GM12801 (cell line): ENCODE results near the gene PLCG1.

Experiments
- TF ChIP-seq, protein P1 (sequence below): IDR thresholded peaks from one replicate; pipeline ENCODE4 v1.5.1; 2011; ENCODE audit warnings: control low read depth; ENCODE audit not compliant: insufficient read length; ENCODE audit errors: extremely low read depth

The PLCG1 gene

DNA sequence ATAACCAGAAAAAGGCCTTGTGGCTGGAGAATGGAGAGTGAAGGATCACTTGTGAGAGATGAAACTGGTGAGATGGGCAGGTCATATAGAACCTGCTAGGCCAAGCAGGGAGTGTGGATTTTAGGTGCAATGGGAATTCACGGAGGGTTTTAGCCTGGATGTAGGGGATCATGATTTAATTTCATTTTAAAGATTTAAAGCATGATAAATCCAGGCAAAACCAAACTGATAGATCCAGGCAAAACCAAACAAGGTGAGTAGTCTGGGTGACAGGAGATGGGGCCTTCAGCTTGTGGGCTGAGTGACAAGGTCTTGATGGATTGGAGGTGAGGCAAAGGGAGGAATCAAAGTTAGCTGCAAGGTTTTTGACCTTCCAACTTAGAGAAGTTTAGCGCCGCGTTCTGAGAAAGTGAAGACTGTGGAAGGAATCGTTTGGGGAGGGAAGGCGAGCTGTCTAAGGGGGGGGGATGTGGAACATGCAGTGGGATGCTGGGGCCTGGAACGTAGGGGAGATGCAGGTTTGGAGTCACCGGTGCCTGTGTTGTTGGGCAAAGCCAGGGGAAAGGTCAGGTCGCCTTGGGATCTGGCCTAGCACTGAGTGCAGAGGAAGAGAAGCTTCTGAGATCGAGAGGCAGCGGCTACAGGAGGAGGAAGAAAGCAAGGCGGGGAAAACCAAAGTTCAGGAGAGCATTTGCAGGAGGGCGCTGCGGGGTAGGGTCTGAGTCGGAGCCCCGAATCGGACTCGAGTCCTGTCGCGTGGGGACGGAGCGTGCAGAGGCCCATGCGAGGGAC, 1.3 kb upstream of the PLCG1 start:
- TF ChIP-seq, protein P1, sequence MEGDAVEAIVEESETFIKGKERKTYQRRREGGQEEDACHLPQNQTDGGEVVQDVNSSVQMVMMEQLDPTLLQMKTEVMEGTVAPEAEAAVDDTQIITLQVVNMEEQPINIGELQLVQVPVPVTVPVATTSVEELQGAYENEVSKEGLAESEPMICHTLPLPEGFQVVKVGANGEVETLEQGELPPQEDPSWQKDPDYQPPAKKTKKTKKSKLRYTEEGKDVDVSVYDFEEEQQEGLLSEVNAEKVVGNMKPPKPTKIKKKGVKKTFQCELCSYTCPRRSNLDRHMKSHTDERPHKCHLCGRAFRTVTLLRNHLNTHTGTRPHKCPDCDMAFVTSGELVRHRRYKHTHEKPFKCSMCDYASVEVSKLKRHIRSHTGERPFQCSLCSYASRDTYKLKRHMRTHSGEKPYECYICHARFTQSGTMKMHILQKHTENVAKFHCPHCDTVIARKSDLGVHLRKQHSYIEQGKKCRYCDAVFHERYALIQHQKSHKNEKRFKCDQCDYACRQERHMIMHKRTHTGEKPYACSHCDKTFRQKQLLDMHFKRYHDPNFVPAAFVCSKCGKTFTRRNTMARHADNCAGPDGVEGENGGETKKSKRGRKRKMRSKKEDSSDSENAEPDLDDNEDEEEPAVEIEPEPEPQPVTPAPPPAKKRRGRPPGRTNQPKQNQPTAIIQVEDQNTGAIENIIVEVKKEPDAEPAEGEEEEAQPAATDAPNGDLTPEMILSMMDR: no peak

DNA sequence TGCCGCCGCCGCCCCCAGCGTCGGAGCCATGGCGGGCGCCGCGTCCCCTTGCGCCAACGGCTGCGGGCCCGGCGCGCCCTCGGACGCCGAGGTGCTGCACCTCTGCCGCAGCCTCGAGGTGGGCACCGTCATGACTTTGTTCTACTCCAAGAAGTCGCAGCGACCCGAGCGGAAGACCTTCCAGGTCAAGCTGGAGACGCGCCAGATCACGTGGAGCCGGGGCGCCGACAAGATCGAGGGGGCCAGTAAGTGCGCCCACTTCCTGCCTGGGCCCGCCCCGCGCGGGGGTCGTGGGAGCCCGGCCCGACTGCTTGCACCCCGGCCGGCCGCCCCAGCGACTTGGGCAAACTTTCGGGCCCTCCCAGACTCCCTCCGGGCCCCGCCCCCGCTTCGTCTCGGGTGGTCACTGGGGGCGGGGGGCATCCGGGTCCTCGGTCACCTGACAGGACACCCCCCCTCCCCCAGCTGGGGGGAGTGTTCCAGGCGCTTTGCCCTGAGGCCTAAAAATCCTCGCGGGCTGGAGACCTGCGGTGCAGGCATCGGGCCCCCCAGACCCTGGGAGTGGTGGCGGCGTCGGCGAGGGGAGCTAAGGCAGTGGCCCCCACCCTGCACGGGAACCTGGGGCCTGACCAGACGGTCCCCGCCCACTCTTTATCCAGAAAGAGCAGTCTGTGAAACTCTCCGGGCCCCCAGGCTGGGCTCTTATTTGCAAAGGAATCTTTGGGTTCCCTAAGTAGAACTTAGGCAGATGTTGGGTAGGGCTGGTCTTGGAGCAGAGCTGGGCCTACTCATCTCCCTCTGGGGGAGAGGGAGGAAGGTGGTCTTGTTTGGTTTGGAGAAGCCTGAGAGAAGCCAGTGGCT, 501 bp downstream of the PLCG1 start:
- TF ChIP-seq, protein P1: no peak

- TF ChIP-seq, protein P1: no peak
Observed at GRCh38 chr20:41138475-41139226, 1.3 kb downstream of the PLCG1 start.

- TF ChIP-seq, protein P1: no peak
Observed at GRCh38 chr20:41139227-41140093, 2.1 kb downstream of the PLCG1 start.

DNA sequence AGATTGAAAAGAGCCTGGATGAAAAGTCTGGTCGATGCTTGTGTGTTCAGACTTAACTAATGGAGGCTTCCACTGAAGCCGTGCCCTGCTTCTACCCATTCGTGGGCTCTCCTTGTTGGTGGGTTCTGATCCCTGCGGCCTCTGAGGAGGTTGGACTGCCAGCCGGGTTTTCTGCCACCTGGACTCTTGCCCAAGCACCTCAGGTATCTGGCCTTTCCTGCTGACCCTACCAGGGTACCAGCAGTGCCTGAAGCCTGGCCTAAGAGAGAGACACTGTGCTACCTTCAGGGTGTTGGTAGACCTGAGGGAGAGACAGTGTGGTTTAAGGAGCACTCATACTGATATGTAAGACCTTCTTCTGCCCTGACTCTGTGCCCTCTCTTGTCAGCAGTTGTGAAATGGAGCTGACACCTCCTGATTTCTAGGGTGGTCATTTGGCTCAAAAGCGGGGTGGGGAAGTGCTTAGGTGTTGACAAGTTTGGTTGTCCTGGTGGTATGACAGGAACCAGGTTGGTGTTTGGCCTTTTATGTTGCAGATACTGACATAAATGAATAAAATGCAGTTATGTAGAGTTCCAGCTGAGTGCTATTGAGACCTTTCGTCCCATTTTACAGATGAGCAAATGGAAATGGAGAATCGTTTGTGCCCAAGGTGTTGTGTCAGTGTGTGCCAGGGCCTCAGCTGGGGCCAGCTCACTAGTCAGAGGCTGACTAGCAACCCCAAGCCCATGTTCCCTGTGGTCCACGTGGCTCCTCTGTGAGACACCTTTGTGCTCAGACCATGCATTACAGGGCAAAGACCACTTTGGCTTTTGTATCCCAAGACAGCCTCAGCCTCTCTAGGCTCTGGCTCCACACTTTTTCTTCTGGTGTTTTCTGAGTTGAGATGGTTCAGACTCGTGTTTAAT, 3.1 kb downstream of the PLCG1 start:
- TF ChIP-seq, protein P1: no peak

GRCh38 chr20:41141153-41141815, 3.9 kb downstream of the PLCG1 start:
- TF ChIP-seq, protein P1: no peak
